ENCODE measurements around the gene HOXA13. TPM values are rescaled to one million over a fixed set of nuclear protein-coding genes. Genes with fewer than 3 reads are reported as not detected.

HOXA13 gene
- total RNA-seq, 2 donors from 2014 or later = not detected

DNA sequence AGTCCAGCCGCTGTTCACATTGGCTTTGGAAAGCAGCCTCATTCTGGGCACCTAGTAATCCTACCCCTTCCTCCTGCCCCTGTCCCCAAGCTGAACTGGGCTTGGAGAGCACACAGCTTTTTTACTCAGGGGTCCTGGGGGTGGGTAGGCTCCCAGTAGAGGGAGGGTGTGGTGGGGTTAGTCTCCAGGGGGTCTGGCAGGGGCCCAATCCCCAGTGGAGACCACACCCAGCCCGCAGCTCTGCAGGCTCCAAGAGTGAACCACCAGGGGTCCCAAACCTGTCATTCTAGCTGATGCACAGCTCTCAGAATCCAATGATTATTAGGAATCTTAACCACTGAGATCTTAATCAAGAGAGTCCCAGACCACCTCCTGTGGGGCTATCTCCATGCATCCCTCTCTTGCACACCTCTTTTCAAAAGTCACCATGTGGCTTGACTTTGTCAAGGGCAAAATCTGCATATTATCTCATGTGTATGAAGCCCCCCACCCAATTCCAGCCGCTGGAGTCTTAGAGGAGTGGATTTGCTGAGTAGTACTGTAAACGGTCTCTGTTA, 17.5 kb downstream of the HOXA13 start:
- ATAC-seq (no peak), DNase-seq (no peak)
- Mint-ChIP-seq H3K4me1 (peaks cover 25% of the 10 kb centered on the region), H3K27ac (peak overlapping the region; percentile 73), H3K27me3 (peaks cover 76% of the 10 kb centered on the region), H3K36me3 (ENCODE audit: low read depth) (peaks cover 2% of the 10 kb centered on the region), H3K4me3 (no peak overlapping the region)
- peaks cover 3% of the 10 kb centered on the region for H3K9me3 ChIP-seq (ENCODE audit: control insufficient read depth, low read length, poor library complexity, severe bottlenecking)

DNA sequence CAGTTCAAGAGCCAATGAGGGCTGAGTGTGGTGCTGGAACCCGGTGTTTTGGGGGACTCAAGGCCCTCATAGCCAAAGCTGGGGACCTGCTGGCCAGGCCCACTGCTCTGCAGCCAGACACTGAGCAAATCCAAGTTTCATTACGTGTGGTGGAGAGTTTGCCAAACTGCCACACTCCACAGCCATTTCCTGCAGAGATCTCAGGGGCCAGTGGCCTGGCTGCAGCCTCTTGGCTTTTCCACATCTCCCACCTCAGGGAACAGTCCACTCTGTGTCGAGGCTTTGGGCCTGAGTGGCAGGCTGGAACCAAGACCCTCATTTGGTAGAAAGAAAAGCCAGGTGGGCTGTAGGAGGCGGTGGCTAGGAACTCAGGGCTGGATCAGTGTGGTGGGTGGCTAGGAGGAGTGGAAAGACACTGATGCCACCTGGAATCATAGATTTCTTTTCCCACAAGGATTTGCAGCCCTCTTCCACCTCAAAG, 18.1 kb downstream of the HOXA13 start:
- no peak overlapping the region for H3K4me3 Mint-ChIP-seq
- DNase-seq = peak in 1 of 3 donors; percentile 2
- peaks cover 2% of the 10 kb centered on the region for H3K36me3 Mint-ChIP-seq (ENCODE audit: low read depth)
- no peak overlapping the region for H3K27ac Mint-ChIP-seq
- H3K4me1 Mint-ChIP-seq = peaks cover 25% of the 10 kb centered on the region
- no peaks in the 10 kb centered on the region for H3K9me3 ChIP-seq (ENCODE audit: control insufficient read depth, low read length, poor library complexity, severe bottlenecking)
- peaks cover 76% of the 10 kb centered on the region for H3K27me3 Mint-ChIP-seq
- ATAC-seq = no peak

DNA sequence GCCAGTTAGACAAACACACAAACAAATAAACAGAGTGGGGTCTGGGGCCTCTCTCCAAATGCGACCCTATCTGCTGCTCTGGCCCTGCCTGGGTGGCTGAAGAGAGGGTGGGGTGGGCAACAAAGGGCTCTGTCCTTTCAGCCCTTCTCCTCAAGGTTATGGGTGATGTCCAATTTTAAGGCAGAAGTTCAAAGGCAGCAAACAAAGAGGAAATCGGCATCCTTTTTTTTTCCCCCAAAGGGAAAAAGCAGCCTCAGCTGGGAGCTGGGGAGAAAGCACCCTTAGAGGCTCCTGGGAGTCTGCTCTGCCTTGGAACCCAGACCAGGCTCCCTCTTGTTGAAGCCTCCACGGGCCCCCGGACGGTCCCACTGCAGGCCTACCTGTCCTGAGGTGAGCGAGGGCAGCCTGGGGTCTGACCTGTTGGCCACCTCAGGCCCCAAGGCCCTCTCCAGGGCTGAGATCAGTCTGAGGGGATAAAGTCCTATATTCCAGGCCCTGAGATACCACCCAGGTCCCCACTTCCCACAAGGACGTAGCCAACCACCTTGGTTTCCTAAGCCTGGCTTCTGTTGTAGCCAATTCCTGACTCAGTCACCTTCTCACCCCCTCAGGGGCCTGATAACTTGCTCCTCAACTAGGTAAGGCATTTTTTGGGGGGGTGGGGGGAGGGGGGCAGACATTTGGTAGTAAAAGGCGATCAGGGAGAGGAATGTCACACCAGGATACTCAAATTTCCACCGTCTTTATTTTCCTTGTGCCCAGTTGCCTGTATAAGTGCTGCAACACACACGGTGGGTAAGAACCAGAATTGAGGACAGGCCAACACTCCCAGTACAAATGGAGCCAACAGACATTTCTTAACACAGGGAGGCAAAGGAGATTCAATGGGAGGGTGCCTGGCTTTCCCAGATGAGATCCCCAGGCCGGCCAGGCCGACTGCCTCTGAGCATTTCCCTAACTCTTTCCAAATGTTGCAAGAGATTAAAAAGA, 19.2 kb downstream of the HOXA13 start:
- peak overlapping the region; percentile 47 for H3K4me3 Mint-ChIP-seq
- no peaks in the 10 kb centered on the region for H3K9me3 ChIP-seq (ENCODE audit: control insufficient read depth, low read length, poor library complexity, severe bottlenecking)
- ATAC-seq = no peak
- H3K27ac Mint-ChIP-seq = peak overlapping the region; percentile 61
- H3K4me1 Mint-ChIP-seq = peaks cover 23% of the 10 kb centered on the region
- DNase-seq = peak in 1 of 3 donors; percentile 4
- H3K27me3 Mint-ChIP-seq = peaks cover 76% of the 10 kb centered on the region
- H3K36me3 Mint-ChIP-seq (ENCODE audit: low read depth) = peaks cover 2% of the 10 kb centered on the region

DNA sequence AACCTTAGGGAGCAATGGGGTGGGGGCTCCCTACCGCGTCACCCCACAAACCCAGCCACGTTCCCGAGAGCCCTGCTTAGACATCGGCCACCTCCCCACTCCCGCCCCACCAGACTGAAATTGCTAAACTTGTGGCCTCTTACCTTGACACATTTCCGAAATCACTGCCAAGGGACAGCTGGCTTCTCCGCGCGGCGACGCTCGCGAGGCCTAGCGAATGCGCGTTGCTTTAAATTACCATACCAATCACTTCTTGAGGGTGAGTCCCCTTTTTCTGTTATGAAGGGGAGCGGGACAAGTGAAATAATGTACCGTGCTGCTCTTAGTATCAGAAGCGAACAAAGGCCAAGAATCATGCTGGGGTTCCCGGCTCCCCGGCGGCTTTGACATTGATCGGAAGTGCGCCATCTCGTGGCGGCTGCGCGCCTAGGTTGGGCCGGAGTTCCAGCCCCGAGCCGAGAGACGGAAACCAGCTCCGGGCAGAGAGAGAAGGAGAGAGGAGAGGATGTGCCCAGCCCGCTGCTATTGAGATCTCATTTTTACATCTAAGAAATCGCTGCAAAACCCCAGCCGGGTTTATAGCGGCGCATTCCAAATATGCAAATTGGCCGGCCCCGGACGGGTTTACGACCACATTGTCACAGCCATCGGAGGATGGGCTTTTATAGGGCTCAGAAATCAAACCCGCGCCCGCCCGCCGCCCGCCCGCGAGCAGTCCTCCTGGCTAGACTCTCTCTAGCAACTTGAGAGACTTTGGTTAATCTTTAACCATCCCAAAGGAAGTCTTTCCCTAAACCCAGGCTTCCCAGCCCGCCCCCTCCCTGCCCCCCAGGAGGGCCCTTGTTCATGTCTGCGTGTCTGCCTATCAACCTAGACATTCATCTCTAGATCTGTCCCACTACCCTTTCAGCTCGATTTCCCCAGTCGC, 20.1 kb downstream of the HOXA13 start:
- peaks cover 2% of the 10 kb centered on the region for H3K36me3 Mint-ChIP-seq (ENCODE audit: low read depth)
- no peaks in the 10 kb centered on the region for H3K9me3 ChIP-seq (ENCODE audit: control insufficient read depth, low read length, poor library complexity, severe bottlenecking)
- DNase-seq (peak; percentile 44 to 56 (median 53)), ATAC-seq (peak; percentile 79)
- H3K27ac Mint-ChIP-seq = peak overlapping the region; percentile 72
- H3K27me3 Mint-ChIP-seq = peaks cover 76% of the 10 kb centered on the region
- peaks cover 16% of the 10 kb centered on the region for H3K4me1 Mint-ChIP-seq
- H3K4me3 Mint-ChIP-seq = peak overlapping the region; percentile 47

DNA sequence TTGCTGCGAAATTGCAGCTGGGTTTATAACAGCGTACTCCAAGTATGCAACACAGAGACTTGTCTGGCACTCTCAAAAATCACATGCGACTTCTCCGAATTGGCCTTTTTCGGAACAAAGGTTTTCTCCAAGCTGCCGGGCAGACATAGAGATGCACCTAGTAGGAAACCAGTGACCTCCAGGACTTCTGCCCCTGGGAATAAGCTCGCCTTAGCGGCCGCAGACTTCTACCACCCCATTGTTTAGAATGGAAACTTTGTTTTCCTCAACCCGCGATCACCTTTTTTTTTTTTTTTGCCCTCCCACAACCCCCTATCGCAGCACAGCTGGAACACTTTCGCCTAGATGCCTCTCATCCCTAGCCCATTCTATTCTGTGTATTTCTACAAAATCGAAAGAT, 20.9 kb downstream of the HOXA13 start:
- DNase-seq (no peak), ATAC-seq (no peak)
- Mint-ChIP-seq H3K27me3 (peaks cover 72% of the 10 kb centered on the region), H3K27ac (peak overlapping the region; percentile 72), H3K4me3 (no peak overlapping the region), H3K36me3 (ENCODE audit: low read depth) (peaks cover 2% of the 10 kb centered on the region), H3K4me1 (peaks cover 18% of the 10 kb centered on the region)
- no peaks in the 10 kb centered on the region for H3K9me3 ChIP-seq (ENCODE audit: control insufficient read depth, low read length, poor library complexity, severe bottlenecking)

DNA sequence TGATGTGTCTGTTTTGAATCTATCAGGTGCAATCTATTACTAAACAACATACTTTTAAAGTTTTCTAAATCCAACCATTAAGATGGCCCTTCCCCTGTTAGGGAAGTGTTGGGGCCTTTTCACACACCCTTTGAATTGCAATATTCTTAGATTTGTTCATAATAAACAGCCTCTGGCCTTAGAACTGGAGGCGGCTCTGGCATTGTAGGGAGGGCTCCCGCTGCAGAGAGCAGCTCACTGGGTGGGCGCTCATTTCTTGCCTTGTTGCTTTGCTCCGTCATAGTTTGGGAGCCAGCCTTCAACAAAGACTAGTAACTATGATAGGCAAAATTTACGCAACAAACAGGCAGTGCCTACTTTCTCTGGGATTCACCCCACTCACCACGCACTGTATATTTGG, 21.5 kb downstream of the HOXA13 start:
- Mint-ChIP-seq H3K36me3 (ENCODE audit: low read depth) (peaks cover 2% of the 10 kb centered on the region), H3K4me3 (no peak overlapping the region), H3K4me1 (peaks cover 14% of the 10 kb centered on the region), H3K27me3 (peaks cover 68% of the 10 kb centered on the region), H3K27ac (no peak overlapping the region)
- DNase-seq = no peak
- no peaks in the 10 kb centered on the region for H3K9me3 ChIP-seq (ENCODE audit: control insufficient read depth, low read length, poor library complexity, severe bottlenecking)
- ATAC-seq = no peak

DNA sequence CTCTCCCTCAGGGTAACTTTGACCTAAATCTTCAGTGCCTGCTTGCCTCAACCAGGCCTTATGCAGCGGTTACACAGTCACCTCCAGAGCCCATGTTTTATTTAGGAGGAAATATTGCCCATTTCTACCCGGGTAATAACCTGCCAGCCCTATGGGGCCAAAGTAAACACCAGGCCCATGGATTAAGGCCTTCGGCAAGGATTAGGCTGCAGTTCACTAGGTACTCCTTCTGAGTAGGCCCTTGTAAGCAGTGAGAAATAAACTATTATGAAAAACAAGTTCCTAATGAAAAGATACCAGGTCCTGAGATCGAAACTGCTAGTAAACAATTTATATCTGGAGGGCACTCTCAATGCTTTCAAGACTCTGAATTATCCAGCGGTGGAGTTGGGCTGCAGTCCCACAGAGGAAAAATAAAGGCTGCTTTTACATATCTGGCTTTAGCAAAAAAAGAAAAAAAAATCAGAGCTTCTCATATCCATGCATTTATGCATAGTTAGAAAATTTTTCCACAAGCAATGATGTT, 22.0 kb downstream of the HOXA13 start:
- H3K9me3 ChIP-seq (ENCODE audit: control insufficient read depth, low read length, poor library complexity, severe bottlenecking) = no peaks in the 10 kb centered on the region
- Mint-ChIP-seq H3K4me3 (no peak overlapping the region), H3K36me3 (ENCODE audit: low read depth) (peaks cover 2% of the 10 kb centered on the region), H3K27ac (no peak overlapping the region), H3K4me1 (peaks cover 16% of the 10 kb centered on the region), H3K27me3 (peaks cover 65% of the 10 kb centered on the region)
- ATAC-seq (no peak), DNase-seq (no peak)

DNA sequence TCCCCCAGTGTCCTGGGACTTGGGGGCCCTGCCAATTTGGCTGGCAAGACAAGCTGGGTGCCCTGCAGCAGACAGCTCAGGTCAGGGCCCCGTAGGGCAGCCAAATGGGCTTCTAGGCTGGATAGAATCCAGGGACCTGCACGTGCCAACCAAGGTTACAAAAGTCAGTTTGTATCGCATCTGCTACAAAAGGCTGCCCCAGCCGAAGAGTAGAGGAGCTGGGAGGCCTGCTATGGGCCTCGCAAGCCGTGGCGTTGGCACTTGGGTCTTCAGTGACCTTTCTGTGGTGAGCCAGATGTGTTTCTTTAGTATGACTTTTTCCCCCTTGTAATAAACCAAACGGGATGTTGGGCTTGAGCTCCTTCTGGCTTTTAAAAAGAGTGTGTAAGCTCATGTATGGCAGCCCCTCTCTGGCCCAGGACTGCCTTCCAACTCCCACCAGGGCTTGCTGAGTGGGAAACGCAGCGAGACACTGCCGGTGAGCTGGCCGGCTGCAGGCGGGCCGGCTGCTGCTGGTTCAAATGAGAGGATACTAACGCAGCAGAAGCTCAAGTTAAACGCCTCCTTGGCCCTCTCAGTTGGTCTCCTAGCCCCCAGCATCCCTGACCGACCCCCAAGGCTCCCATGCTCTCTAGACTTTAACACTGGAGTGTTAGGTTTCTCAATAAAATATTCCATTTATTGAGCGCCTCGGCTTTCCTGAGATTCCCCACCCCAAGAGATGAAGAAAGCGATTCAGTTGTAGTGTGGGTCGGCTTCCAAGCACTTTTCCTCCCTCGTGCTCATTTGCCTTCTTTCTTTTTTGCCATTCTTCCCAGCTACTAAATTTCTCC, 22.7 kb downstream of the HOXA13 start:
- Mint-ChIP-seq H3K27me3 (peaks cover 65% of the 10 kb centered on the region), H3K36me3 (ENCODE audit: low read depth) (peaks cover 2% of the 10 kb centered on the region), H3K4me1 (peaks cover 20% of the 10 kb centered on the region), H3K27ac (no peak overlapping the region), H3K4me3 (no peak overlapping the region)
- no peaks in the 10 kb centered on the region for H3K9me3 ChIP-seq (ENCODE audit: control insufficient read depth, low read length, poor library complexity, severe bottlenecking)
- DNase-seq = peak in 1 of 3 donors; percentile 3
- no peak for ATAC-seq

DNA sequence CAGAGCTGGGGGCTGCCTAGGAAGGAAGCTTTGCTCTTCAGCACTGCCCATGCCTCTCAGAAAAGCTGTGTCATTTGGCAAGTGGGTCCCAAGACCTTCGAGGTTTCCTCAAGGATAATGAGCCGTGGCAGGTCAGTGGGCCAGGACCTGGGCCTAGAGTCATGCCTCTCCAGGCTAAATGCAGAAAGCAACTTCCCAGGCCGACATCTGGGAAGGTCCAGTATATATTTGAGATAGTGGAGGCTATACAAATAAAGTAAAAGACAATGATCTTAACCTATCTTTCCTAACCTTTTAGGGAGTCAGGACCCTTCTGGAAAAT, 23.4 kb downstream of the HOXA13 start:
- no peaks in the 10 kb centered on the region for H3K9me3 ChIP-seq (ENCODE audit: control insufficient read depth, low read length, poor library complexity, severe bottlenecking)
- Mint-ChIP-seq H3K4me1 (peaks cover 25% of the 10 kb centered on the region), H3K4me3 (no peak overlapping the region), H3K27ac (no peak overlapping the region), H3K27me3 (peaks cover 72% of the 10 kb centered on the region), H3K36me3 (ENCODE audit: low read depth) (peaks cover 2% of the 10 kb centered on the region)
- DNase-seq = peak in 1 of 3 donors; percentile 2
- ATAC-seq = no peak

DNA sequence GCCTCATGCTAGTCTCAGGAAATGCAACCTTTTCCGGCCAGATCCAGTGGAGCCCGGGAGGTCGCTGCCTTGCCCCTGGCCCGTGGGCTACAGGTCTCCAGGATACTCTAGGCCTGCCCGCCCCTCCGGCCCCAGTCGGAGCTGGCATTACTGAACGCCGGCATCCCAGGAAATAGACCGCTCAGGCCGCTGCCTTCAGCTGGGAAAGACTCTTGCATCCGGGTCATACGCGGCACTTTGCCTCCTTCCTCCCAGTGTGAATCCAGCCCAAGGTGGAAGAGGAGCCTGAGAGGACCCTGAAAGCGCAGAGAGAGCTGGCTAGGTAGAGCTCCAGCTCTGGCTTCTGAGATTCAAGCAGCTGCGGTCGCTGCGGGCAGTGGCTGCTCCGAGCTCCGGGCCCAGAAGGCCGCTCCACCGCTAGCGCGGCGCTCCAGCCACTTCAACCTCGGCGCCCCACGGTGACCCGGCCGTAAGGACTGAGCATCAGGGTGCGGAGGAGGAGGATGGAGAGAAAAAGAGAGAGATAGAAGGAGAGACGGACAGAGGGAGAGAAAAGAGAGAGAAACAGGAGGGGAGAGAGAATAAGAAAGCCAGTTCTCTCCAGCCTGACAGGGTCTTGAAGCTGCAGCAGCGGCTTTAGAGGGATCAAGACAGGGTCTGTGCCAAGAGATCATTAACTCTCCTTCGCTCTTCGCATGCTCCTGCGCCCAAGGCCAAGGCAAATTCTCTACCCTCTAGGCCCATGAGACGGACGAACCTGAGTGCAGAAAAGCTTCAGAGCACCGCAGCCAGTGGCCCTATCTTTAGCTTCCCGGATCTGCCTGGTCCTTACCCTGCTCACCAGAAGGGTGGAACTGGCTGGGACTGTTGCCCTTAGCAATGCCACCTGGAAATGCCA, 24.0 kb downstream of the HOXA13 start:
- no peak overlapping the region for H3K27ac Mint-ChIP-seq
- H3K4me1 Mint-ChIP-seq = peaks cover 26% of the 10 kb centered on the region
- H3K36me3 Mint-ChIP-seq (ENCODE audit: low read depth) = peaks cover 2% of the 10 kb centered on the region
- DNase-seq (peak in 1 of 3 donors; percentile 3), ATAC-seq (no peak)
- H3K4me3 Mint-ChIP-seq = no peak overlapping the region
- H3K27me3 Mint-ChIP-seq = peaks cover 78% of the 10 kb centered on the region
- H3K9me3 ChIP-seq (ENCODE audit: control insufficient read depth, low read length, poor library complexity, severe bottlenecking) = no peaks in the 10 kb centered on the region

DNA sequence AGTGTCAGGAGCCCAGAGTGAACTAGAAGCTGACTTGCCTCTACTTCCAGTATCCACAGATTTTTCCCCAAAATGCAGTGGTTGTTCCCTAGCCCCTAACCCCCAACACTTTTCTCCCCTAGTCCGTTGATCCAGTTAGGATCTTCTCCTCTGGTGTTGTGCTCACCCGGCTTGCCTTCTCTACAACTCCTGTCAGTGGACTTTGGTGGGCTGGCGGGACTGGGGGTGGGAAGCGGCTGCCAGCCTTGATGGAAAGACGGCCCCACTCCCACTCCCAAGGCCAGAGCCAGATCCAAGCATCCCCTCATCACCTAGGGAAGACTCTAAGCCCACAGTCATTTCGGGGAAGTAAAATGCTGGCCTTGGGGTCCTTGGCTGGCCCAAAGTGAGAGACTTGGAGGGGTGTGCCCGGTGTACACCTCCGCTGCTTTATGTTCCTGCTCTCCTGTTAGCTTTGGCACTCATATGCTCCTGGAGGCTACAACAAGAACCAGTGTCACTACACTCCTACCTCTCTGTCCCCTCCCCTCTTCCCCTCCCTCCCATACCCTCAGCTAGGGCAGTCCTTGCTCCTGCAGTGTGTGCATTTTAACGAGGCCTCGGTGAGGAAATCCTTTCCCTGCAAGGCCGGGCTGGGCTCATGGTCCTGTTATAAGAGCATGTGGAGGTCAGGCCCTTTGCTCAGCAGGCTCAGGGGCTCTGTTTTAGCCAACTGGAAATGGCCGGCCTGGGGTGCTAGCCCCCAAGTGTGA, 24.8 kb downstream of the HOXA13 start:
- DNase-seq (peak in 1 of 3 donors; percentile 6), ATAC-seq (no peak)
- H3K36me3 Mint-ChIP-seq (ENCODE audit: low read depth) = peaks cover 2% of the 10 kb centered on the region
- H3K9me3 ChIP-seq (ENCODE audit: control insufficient read depth, low read length, poor library complexity, severe bottlenecking) = no peaks in the 10 kb centered on the region
- peaks cover 26% of the 10 kb centered on the region for H3K4me1 Mint-ChIP-seq
- H3K27ac Mint-ChIP-seq = no peak overlapping the region
- peaks cover 80% of the 10 kb centered on the region for H3K27me3 Mint-ChIP-seq
- peak overlapping the region; percentile 49 for H3K4me3 Mint-ChIP-seq
